HFF-Myc (cell line): ENCODE measurements around the gene PRKCB.

Experiments
- DNase-seq: peaks from one replicate; pipeline ENCODE4 v3.0.0-alpha.2; 2011; ENCODE audit warnings: low read depth; ENCODE audit errors: extremely low read depth
- H3K4me3 ChIP-seq: replicated peaks from 2 replicates; pipeline ENCODE4 v1.5.1; 2011; ENCODE audit warnings: low read depth, mild to moderate bottlenecking, control low read depth, low read length
- CTCF ChIP-seq: IDR thresholded peaks from 2 replicates; pipeline ENCODE4 v1.5.1; 2012; ENCODE audit warnings: mild to moderate bottlenecking, low read depth, low read length, control low read depth; ENCODE audit errors: missing control alignments

PRKCB gene

DNA sequence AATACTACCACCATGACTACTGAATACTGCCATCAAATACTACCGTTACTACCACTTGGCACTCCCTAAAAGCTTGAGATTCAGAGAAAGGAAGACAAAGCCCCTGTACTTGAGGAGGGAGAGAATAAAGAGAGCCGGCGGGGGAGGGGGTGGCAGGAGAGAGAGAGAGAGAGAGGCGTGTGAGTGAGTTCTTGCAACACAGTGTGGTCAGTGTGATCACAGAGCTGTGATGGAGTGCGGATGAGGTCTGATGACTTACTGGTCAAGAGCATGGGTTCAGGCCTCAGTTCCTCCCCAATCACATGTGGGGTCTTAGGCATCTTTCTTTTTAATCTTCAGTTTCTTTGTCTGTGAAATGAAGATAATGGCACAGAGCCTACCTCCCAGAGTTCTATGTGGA, 19.2 kb downstream of the PRKCB start:
- no peak for TF ChIP-seq CTCF
- no peak overlapping the region for H3K4me3 ChIP-seq
- DNase-seq, result no peak

DNA sequence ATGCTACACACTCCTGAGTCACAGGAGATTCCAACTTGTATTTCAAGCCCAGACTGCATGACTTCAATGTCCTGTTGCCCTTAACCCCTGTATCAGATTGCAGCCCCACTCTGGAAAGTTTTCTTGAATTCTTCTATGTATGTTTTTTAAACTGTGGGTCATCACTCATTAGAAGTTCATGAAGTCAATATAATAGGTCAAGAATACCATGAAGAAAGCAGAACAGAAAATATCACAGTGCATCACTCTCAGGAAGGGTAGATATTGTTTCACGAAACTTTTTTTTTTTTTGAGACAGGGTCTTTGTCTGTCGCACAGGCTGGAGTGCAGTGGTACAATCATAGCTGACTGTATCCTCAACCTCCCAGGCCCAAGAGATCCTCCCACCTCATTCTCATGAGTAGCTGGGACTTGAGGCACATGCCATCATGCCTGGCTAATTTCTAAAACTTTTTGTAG, 20.5 kb downstream of the PRKCB start:
- no peak for DNase-seq

GRCh38 chr16:23857256-23857880, 21.6 kb downstream of the PRKCB start:
- DNase-seq, result no peak
- no peak for TF ChIP-seq CTCF
- no peak overlapping the region for H3K4me3 ChIP-seq

More for the DNA sequence above, 20.5 kb downstream of the PRKCB start:
- no peak overlapping the region for H3K4me3 ChIP-seq
- TF ChIP-seq CTCF, result no peak

GRCh38 chr16:23857881-23858269, 22.1 kb downstream of the PRKCB start:
- TF ChIP-seq CTCF, result no peak
- H3K4me3 ChIP-seq, result no peak overlapping the region
- DNase-seq, result no peak

- DNase-seq, result no peak
- TF ChIP-seq CTCF, result no peak
- H3K4me3 ChIP-seq, result no peak overlapping the region
These were observed 22.8 kb downstream of the PRKCB start for GRCh38 chr16:23858542-23858941.

- no peak overlapping the region for H3K4me3 ChIP-seq
- DNase-seq, result no peak
- no peak for TF ChIP-seq CTCF
These were observed 24.0 kb downstream of the PRKCB start for GRCh38 chr16:23859713-23860269.
